ENCODE data around the gene KCNIP4. TPM values are rescaled to one million over a fixed set of nuclear protein-coding genes. Genes with fewer than 3 reads are reported as not detected.

Gene KCNIP4
- total and polyA plus RNA-seq, 2 donors (not counting 3 experiments of a cell fraction or from before 2014, with no cell fraction given) = not detected

GRCh38 chr4:21202959-21203358 is 745.6 kb downstream of the KCNIP4 start:
- H2AFZ ChIP-seq (ENCODE audit: low read depth, low read length) = no peak overlapping the region
- no peaks in the 10 kb centered on the region for H3K9me3 ChIP-seq (replicated peaks; ENCODE audit: control insufficient read depth, insufficient read depth, low read length)
- H3K36me3 ChIP-seq (ENCODE audit: control insufficient read depth in 2 of 2, extremely low read depth in 1 of 2, insufficient read depth in 2 of 2, low read length in 2 of 2) = no peaks in the 10 kb centered on the region
- no peak overlapping the region for H3K9ac ChIP-seq (replicated peaks; ENCODE audit: extremely low read depth, insufficient read depth, low read length)
- dilution Hi-C loops (cut with MboI; ENCODE audit: extremely low pct_ligation_motif_present, low sequenced_read_pairs) = no loop called here
- H3K27me3 ChIP-seq (ENCODE audit: control insufficient read depth in 2 of 2, insufficient read depth in 2 of 2, low read length in 2 of 2) = no peaks in the 10 kb centered on the region
- no TSS peak for BruUV-seq (replicated peaks)
- DNase-seq (ENCODE audit: low read depth, low spot score) (no peak), FAIRE-seq (no peak)
- intact Hi-C loops (cut with micrococcal nuclease) = no loop called here
- no peak overlapping the region for H3K27ac ChIP-seq (ENCODE audit: insufficient read depth, low read depth, low read length)
- H3K79me2 ChIP-seq (ENCODE audit: control insufficient read depth, insufficient read depth, low read length) = no peaks in the 10 kb centered on the region
- POLR2A ChIA-PET = no interaction called here
- H3K4me1 ChIP-seq (ENCODE audit: control insufficient read depth, extremely low read depth, insufficient read depth, low read length) = peaks cover 14% of the 10 kb centered on the region
- no peak overlapping the region for H3K4me2 ChIP-seq (ENCODE audit: insufficient read depth, low read length)
- TF ChIP-seq FOS (IDR thresholded peaks at IDR 0.05; ENCODE audit: borderline replicate concordance, insufficient read depth, low read length) (peak; percentile 25), EZH2 (IDR thresholded peaks at IDR 0.05; ENCODE audit: borderline replicate concordance, low read depth, low read length, severe bottlenecking) (no peak)
- CTCF ChIA-PET = no interaction called here
- no peaks in the 10 kb centered on the region for H4K20me1 ChIP-seq (replicated peaks; ENCODE audit: control insufficient read depth, extremely low read depth, insufficient read depth, low read length)
- no peak overlapping the region for H3K4me3 ChIP-seq (replicated peaks in 1 of 3; ENCODE audit: insufficient read depth in 1 of 3, low read depth in 1 of 3, low read length in 3 of 3)
- H3K9me1 ChIP-seq (replicated peaks; ENCODE audit: control insufficient read depth, extremely low read depth, insufficient read depth, low read length) = no peaks in the 10 kb centered on the region

- intact Hi-C loops (cut with micrococcal nuclease) (no loop called here), dilution Hi-C loops (cut with MboI; ENCODE audit: extremely low pct_ligation_motif_present, low sequenced_read_pairs) (no loop called here)
- Histone ChIP-seq H3K9me1 (replicated peaks; ENCODE audit: control insufficient read depth, extremely low read depth, insufficient read depth, low read length) (no peaks in the 10 kb centered on the region), H4K20me1 (replicated peaks; ENCODE audit: control insufficient read depth, extremely low read depth, insufficient read depth, low read length) (no peaks in the 10 kb centered on the region), H3K27me3 (ENCODE audit: control insufficient read depth in 2 of 2, insufficient read depth in 2 of 2, low read length in 2 of 2) (no peaks in the 10 kb centered on the region), H3K4me3 (replicated peaks in 1 of 3; ENCODE audit: insufficient read depth in 1 of 3, low read depth in 1 of 3, low read length in 3 of 3) (no peak overlapping the region), H3K4me1 (ENCODE audit: control insufficient read depth, extremely low read depth, insufficient read depth, low read length) (no peaks in the 10 kb centered on the region), H3K36me3 (ENCODE audit: control insufficient read depth in 2 of 2, extremely low read depth in 1 of 2, insufficient read depth in 2 of 2, low read length in 2 of 2) (no peaks in the 10 kb centered on the region), H3K79me2 (ENCODE audit: control insufficient read depth, insufficient read depth, low read length) (no peaks in the 10 kb centered on the region), H3K27ac (ENCODE audit: insufficient read depth, low read depth, low read length) (no peak overlapping the region), H2AFZ (ENCODE audit: low read depth, low read length) (no peak overlapping the region), H3K9me3 (replicated peaks; ENCODE audit: control insufficient read depth, insufficient read depth, low read length) (no peaks in the 10 kb centered on the region), H3K4me2 (ENCODE audit: insufficient read depth, low read length) (no peak overlapping the region), H3K9ac (replicated peaks; ENCODE audit: extremely low read depth, insufficient read depth, low read length) (no peak overlapping the region)
- ChIA-PET POLR2A (no interaction called here), CTCF (no interaction called here)
- FAIRE-seq = no peak
- no peak for DNase-seq (ENCODE audit: low read depth, low spot score)
- TF ChIP-seq, protein P1, sequence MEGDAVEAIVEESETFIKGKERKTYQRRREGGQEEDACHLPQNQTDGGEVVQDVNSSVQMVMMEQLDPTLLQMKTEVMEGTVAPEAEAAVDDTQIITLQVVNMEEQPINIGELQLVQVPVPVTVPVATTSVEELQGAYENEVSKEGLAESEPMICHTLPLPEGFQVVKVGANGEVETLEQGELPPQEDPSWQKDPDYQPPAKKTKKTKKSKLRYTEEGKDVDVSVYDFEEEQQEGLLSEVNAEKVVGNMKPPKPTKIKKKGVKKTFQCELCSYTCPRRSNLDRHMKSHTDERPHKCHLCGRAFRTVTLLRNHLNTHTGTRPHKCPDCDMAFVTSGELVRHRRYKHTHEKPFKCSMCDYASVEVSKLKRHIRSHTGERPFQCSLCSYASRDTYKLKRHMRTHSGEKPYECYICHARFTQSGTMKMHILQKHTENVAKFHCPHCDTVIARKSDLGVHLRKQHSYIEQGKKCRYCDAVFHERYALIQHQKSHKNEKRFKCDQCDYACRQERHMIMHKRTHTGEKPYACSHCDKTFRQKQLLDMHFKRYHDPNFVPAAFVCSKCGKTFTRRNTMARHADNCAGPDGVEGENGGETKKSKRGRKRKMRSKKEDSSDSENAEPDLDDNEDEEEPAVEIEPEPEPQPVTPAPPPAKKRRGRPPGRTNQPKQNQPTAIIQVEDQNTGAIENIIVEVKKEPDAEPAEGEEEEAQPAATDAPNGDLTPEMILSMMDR (IDR thresholded peaks at IDR 0.05; ENCODE audit: extremely low read depth in 1 of 2, insufficient read depth in 1 of 2, low read depth in 1 of 2, low read length in 2 of 2) = no peak
- TF ChIP-seq POLR2A (IDR thresholded peaks at IDR 0.05; ENCODE audit: low read depth, low read length) = no peak
- no peak for TF ChIP-seq MYC (IDR thresholded peaks at IDR 0.05; ENCODE audit: low read depth, low read length)
- TF ChIP-seq FOS (IDR thresholded peaks at IDR 0.05; ENCODE audit: borderline replicate concordance, insufficient read depth, low read length) = no peak
- TF ChIP-seq JUN (IDR thresholded peaks at IDR 0.05; ENCODE audit: borderline replicate concordance, insufficient read depth, insufficient read length, low read depth) = no peak
- TF ChIP-seq, protein P2, sequence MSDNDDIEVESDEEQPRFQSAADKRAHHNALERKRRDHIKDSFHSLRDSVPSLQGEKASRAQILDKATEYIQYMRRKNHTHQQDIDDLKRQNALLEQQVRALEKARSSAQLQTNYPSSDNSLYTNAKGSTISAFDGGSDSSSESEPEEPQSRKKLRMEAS (IDR thresholded peaks at IDR 0.05; ENCODE audit: insufficient read depth, insufficient read length) = no peak
- TF ChIP-seq GATA2 (IDR thresholded peaks at IDR 0.05; ENCODE audit: insufficient read depth, insufficient read length, low read depth, low read length) = no peak
- no peak for TF ChIP-seq EZH2 (IDR thresholded peaks at IDR 0.05; ENCODE audit: borderline replicate concordance, low read depth, low read length, severe bottlenecking)
- no peak for TF ChIP-seq POLR2AphosphoS5 (IDR thresholded peaks at IDR 0.05; ENCODE audit: insufficient read depth, low read depth, low read length)
- BruUV-seq (replicated peaks) = no TSS peak
Measured at GRCh38 chr4:21198683-21199082, 749.9 kb downstream of the KCNIP4 start.

Data from endothelial cell of umbilical vein (primary cell).